GM19099 (cell line): ENCODE measurements around the gene ALDH7A1.

ENCODE experiments used
- POLR2A ChIP-seq: IDR thresholded peaks from 3 replicates; pipeline ENCODE4 v1.6.1; 2011; ENCODE audit warnings: low read depth; ENCODE audit not compliant: insufficient read length; ENCODE audit errors: extremely low read depth

ALDH7A1 gene

GRCh38 chr5:126503602-126504104 lies 91.4 kb downstream of the ALDH7A1 start:
- no peak for TF ChIP-seq POLR2A

- no peak for TF ChIP-seq POLR2A
These were observed 93.6 kb downstream of the ALDH7A1 start for GRCh38 chr5:126501448-126501847.

DNA sequence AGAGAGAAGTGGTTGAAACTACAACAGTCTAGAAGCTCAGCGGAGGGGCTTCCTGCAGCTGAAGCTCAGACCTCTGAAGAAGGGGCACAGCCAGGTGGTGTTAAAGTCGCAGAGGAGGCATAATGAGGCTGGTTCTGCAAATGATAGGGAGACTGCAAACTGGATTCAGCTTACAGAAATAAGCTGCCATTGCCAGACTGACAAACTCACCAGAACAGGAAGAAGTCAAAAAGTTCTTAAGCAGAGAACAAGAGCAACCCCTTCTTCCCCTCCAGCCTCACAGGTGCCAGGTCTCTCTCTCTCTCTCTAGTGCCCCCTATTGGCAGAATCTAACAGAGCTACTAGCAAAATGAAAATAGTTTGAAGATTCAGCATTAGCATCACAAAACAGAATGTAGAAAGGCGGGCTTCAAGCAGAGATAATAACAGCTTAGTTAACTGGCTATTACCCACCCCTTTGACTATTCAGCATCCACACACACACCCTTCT lies 95.1 kb downstream of the ALDH7A1 start:
- TF ChIP-seq POLR2A, result no peak

- no peak for TF ChIP-seq POLR2A
These were observed 95.7 kb downstream of the ALDH7A1 start for GRCh38 chr5:126499278-126499677.

GRCh38 chr5:126497506-126497905 lies 97.5 kb downstream of the ALDH7A1 start:
- no peak for TF ChIP-seq POLR2A

GRCh38 chr5:126494393-126494792 lies 100.6 kb downstream of the ALDH7A1 start:
- TF ChIP-seq POLR2A, result no peak

- TF ChIP-seq POLR2A, result no peak
These were observed 102.1 kb downstream of the ALDH7A1 start for GRCh38 chr5:126492939-126493338.

DNA sequence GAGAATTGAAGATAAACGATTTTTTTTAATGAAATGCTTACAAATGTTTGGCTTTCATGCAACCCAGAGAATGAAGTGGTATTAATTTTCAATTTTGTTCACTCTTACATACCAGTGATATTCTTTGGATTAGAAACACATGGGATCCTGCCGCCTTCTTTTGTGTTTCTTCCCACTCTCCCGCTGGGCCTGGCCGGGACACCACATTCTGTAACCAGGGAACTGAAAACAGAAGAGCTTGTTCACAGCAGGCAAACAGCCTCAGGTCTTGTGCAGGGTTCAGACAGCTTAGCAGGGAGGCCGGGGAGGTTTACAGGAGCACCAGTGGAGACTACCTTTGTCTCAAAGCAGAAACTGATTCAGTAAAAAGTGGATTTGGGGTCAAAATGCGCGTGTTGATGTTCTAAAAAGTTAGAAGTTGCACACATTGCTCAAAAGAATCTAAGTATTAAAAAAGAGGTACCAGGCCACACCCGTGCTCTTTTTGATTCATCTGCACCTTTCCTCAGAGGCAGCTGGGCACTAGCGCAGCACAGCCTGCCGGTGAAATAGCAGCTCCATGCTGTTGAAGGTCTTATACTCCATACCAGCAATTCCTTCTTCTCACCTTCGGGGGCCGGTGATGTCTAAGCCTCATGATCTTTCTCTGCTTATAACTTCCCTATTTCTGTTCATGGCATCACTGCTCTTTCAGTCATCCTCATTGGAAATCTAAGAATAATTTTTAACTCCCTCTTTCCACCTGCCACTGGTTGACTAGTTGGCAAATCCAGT lies 104.7 kb downstream of the ALDH7A1 start:
- TF ChIP-seq POLR2A, result no peak

DNA sequence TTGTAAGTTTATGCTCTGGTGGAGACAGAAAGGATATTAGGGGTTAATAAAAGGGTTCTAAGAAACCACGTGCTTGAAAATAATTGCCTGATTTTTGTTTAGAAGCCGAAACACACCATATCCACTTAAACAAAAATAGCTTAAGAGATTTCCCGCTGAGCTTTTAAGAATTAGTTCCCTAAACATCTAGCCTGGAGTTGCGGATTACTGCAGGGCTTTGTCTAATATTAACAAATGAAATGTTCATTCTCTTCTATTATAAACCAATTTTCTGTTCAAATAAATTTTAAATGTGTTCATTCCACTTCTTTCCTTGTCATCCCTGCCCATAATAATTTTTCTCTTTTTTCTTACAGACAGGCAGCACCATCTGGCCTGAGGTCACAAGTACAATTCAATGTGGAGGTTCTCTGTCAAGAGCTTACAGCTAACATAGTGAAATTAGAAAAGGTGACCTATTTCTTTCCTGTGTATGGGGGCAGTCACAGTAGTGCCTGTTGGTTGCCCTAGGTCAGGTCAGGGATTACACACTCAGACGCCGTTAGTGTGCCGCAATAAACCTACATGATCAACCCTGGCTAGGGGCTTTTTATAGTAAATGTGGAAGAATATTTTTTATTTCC lies 106.5 kb downstream of the ALDH7A1 start:
- no peak for TF ChIP-seq POLR2A

GRCh38 chr5:126487596-126487995 lies 107.4 kb downstream of the ALDH7A1 start:
- TF ChIP-seq POLR2A, result no peak

GRCh38 chr5:126486332-126486731 lies 108.7 kb downstream of the ALDH7A1 start:
- TF ChIP-seq POLR2A, result no peak

- no peak for TF ChIP-seq POLR2A
These were observed 110.8 kb downstream of the ALDH7A1 start for GRCh38 chr5:126484253-126484652.

DNA sequence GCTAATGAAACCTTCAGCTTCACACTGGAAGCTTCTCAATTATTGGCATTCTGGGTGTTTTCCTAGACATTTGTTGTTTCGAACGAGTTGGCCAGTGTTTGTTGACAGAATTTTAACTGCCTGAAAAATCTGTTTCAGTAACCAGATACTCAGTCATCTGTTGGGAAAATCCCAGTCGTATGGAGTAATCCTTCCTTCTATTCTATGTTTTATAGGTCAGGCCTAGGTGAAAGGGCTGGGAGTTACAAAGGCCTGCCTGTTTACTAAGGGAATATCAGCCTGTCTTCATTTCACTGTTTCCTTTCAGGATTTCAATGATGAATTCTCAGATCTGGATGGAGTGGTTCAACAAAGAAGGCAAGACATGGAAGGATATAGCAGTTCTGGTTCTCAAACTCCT lies 111.9 kb downstream of the ALDH7A1 start:
- TF ChIP-seq POLR2A, result no peak

DNA sequence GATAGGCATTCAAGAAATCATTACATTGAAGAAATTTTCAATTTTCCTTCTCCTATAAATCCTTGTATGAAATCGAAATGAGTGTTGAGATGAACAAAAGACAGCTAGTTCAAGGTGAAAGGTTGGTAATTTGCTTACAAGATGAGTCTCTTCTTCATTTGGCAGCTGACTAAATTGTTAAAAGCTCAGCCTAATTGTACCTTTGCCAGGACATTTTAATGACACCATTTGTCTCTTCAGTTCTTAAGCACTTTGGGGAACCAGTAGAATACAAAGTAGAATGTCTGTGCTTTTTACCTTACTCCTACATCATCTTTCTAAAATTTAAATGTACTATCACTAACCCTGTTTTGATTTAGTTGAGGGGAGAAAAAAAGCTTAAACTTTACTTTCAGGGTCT lies 112.4 kb downstream of the ALDH7A1 start:
- TF ChIP-seq POLR2A, result no peak

- no peak for TF ChIP-seq POLR2A
These were observed 113.8 kb downstream of the ALDH7A1 start for GRCh38 chr5:126481243-126481642.
